Measurements from ENCODE around the gene GRAMD2A.

GRAMD2A gene

GRCh38 chr15:72155635-72156616, 41.7 kb downstream of the GRAMD2A start (continued):
- TF ChIP-seq, protein P1, sequence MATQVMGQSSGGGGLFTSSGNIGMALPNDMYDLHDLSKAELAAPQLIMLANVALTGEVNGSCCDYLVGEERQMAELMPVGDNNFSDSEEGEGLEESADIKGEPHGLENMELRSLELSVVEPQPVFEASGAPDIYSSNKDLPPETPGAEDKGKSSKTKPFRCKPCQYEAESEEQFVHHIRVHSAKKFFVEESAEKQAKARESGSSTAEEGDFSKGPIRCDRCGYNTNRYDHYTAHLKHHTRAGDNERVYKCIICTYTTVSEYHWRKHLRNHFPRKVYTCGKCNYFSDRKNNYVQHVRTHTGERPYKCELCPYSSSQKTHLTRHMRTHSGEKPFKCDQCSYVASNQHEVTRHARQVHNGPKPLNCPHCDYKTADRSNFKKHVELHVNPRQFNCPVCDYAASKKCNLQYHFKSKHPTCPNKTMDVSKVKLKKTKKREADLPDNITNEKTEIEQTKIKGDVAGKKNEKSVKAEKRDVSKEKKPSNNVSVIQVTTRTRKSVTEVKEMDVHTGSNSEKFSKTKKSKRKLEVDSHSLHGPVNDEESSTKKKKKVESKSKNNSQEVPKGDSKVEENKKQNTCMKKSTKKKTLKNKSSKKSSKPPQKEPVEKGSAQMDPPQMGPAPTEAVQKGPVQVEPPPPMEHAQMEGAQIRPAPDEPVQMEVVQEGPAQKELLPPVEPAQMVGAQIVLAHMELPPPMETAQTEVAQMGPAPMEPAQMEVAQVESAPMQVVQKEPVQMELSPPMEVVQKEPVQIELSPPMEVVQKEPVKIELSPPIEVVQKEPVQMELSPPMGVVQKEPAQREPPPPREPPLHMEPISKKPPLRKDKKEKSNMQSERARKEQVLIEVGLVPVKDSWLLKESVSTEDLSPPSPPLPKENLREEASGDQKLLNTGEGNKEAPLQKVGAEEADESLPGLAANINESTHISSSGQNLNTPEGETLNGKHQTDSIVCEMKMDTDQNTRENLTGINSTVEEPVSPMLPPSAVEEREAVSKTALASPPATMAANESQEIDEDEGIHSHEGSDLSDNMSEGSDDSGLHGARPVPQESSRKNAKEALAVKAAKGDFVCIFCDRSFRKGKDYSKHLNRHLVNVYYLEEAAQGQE (tag by site-specific recombination; IDR thresholded peaks at IDR 0.05) = no peak
- TF ChIP-seq ZNF26 (tag by site-specific recombination; IDR thresholded peaks at IDR 0.05) (no peak), GLI4 (tag by site-specific recombination; IDR thresholded peaks at IDR 0.05) (no peak), ZNF239 (tag by site-specific recombination; IDR thresholded peaks at IDR 0.05) (no peak), ZNF701 (tag by site-specific recombination; IDR thresholded peaks at IDR 0.05) (no peak), ZNF302 (tag by site-specific recombination; IDR thresholded peaks at IDR 0.05; ENCODE audit: low read depth) (no peak), ZNF274 (IDR thresholded peaks at IDR 0.05; ENCODE audit: low read length) (no peak), ZNF274 (tag by site-specific recombination; IDR thresholded peaks at IDR 0.05; ENCODE audit: borderline replicate concordance) (no peak), ZFHX2 (tag by site-specific recombination; conservative IDR thresholded peaks at IDR 0.05) (no peak), ZNF600 (tag by site-specific recombination; IDR thresholded peaks at IDR 0.05) (peak; percentile 15; the same call in 1 of the 2 replicates), ZNF777 (tag by site-specific recombination; IDR thresholded peaks at IDR 0.05; ENCODE audit: borderline replicate concordance) (no peak), FEZF1 (tag by site-specific recombination; IDR thresholded peaks at IDR 0.05) (no peak), ZBTB26 (tag by site-specific recombination; optimal IDR thresholded peaks at IDR 0.05) (no peak), ZNF155 (tag by site-specific recombination; IDR thresholded peaks at IDR 0.05) (no peak), WT1 (tag by site-specific recombination; IDR thresholded peaks at IDR 0.05) (0 out of 2 replicates have a peak, but pooled peaks have one; percentile 36), HOXC10 (CRISPR knock-in tag; IDR thresholded peaks at IDR 0.05) (no peak), ZNF311 (tag by site-specific recombination; IDR thresholded peaks at IDR 0.05; ENCODE audit: borderline replicate concordance) (no peak), ZNF221 (tag by site-specific recombination; IDR thresholded peaks at IDR 0.05; ENCODE audit: borderline replicate concordance) (no peak), PRDM1 (tag by site-specific recombination; IDR thresholded peaks at IDR 0.05) (no peak), ZNF174 (tag by site-specific recombination; IDR thresholded peaks at IDR 0.05) (no peak), ZNF48 (tag by site-specific recombination; IDR thresholded peaks at IDR 0.05) (no peak), ZNF555 (tag by site-specific recombination; conservative IDR thresholded peaks at IDR 0.05) (no peak), ZNF2 (tag by site-specific recombination; IDR thresholded peaks at IDR 0.05) (peak; percentile 90), ZNF580 (tag by site-specific recombination; IDR thresholded peaks at IDR 0.05) (no peak), ZSCAN5A (tag by site-specific recombination; IDR thresholded peaks at IDR 0.05) (no peak)
- TF ChIP-seq, protein P2, sequence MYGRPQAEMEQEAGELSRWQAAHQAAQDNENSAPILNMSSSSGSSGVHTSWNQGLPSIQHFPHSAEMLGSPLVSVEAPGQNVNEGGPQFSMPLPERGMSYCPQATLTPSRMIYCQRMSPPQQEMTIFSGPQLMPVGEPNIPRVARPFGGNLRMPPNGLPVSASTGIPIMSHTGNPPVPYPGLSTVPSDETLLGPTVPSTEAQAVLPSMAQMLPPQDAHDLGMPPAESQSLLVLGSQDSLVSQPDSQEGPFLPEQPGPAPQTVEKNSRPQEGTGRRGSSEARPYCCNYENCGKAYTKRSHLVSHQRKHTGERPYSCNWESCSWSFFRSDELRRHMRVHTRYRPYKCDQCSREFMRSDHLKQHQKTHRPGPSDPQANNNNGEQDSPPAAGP (tag by site-specific recombination; IDR thresholded peaks at IDR 0.05) = 0 out of 2 replicates have a peak, but pooled peaks have one; percentile 29
- TF ChIP-seq, protein P3, sequence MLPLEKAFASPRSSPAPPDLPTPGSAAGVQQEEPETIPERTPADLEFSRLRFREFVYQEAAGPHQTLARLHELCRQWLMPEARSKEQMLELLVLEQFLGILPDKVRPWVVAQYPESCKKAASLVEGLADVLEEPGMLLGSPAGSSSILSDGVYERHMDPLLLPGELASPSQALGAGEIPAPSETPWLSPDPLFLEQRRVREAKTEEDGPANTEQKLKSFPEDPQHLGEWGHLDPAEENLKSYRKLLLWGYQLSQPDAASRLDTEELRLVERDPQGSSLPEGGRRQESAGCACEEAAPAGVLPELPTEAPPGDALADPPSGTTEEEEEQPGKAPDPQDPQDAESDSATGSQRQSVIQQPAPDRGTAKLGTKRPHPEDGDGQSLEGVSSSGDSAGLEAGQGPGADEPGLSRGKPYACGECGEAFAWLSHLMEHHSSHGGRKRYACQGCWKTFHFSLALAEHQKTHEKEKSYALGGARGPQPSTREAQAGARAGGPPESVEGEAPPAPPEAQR (tag by site-specific recombination; IDR thresholded peaks at IDR 0.05) = no peak

Data from HEK293 (cell line).